Measurements from ENCODE around the gene NOX5.

- TF ChIP-seq RAD21 (IDR thresholded peaks at IDR 0.05; ENCODE audit: low read depth) (no peak), CTCF (IDR thresholded peaks at IDR 0.05 in 2 of 3, conservative IDR thresholded peaks at IDR 0.05 in 1 of 3; ENCODE audit: borderline replicate concordance in 1 of 3, insufficient read depth in 1 of 3, low read depth in 2 of 3, low read length in 2 of 3) (no peak), REST (IDR thresholded peaks at IDR 0.05; ENCODE audit: low read depth) (no peak), POLR2A (IDR thresholded peaks at IDR 0.05; ENCODE audit: borderline replicate concordance, extremely low read depth, insufficient read depth, insufficient read length) (no peak), EGR1 (IDR thresholded peaks at IDR 0.05; ENCODE audit: low read depth) (no peak), EZH2 (IDR thresholded peaks at IDR 0.05) (no peak), FOSL1 (IDR thresholded peaks at IDR 0.05; ENCODE audit: low read depth) (no peak), CBX3 (IDR thresholded peaks at IDR 0.05; ENCODE audit: low read depth) (no peak), CEBPB (IDR thresholded peaks at IDR 0.05; ENCODE audit: low read depth) (no peak), POLR2AphosphoS5 (IDR thresholded peaks at IDR 0.05; ENCODE audit: low read depth, low read length) (no peak), MAX (IDR thresholded peaks at IDR 0.05) (no peak), ZBTB33 (IDR thresholded peaks at IDR 0.05; ENCODE audit: extremely low read depth, insufficient replicate concordance, low read length) (no peak), EZH2phosphoT487 (IDR thresholded peaks at IDR 0.05; ENCODE audit: borderline replicate concordance) (no peak), SIN3A (IDR thresholded peaks at IDR 0.05; ENCODE audit: low read depth) (no peak)
These were observed 32.6 kb upstream of the NOX5 start for GRCh38 chr15:68981941-68982340.
